ENCODE data around the gene TP73.

TP73 gene

GRCh38 chr1:3641816-3642215, 10.5 kb upstream of the TP73 start:
- TF ChIP-seq, protein P1, sequence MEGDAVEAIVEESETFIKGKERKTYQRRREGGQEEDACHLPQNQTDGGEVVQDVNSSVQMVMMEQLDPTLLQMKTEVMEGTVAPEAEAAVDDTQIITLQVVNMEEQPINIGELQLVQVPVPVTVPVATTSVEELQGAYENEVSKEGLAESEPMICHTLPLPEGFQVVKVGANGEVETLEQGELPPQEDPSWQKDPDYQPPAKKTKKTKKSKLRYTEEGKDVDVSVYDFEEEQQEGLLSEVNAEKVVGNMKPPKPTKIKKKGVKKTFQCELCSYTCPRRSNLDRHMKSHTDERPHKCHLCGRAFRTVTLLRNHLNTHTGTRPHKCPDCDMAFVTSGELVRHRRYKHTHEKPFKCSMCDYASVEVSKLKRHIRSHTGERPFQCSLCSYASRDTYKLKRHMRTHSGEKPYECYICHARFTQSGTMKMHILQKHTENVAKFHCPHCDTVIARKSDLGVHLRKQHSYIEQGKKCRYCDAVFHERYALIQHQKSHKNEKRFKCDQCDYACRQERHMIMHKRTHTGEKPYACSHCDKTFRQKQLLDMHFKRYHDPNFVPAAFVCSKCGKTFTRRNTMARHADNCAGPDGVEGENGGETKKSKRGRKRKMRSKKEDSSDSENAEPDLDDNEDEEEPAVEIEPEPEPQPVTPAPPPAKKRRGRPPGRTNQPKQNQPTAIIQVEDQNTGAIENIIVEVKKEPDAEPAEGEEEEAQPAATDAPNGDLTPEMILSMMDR (conservative IDR thresholded peaks at IDR 0.05; ENCODE audit: low read depth, low read length): no peak
- no peak for DNase-seq (ENCODE audit: low read depth)
- no peak overlapping the region for H3K4me3 ChIP-seq (ENCODE audit: low read depth, low read length)

DNA sequence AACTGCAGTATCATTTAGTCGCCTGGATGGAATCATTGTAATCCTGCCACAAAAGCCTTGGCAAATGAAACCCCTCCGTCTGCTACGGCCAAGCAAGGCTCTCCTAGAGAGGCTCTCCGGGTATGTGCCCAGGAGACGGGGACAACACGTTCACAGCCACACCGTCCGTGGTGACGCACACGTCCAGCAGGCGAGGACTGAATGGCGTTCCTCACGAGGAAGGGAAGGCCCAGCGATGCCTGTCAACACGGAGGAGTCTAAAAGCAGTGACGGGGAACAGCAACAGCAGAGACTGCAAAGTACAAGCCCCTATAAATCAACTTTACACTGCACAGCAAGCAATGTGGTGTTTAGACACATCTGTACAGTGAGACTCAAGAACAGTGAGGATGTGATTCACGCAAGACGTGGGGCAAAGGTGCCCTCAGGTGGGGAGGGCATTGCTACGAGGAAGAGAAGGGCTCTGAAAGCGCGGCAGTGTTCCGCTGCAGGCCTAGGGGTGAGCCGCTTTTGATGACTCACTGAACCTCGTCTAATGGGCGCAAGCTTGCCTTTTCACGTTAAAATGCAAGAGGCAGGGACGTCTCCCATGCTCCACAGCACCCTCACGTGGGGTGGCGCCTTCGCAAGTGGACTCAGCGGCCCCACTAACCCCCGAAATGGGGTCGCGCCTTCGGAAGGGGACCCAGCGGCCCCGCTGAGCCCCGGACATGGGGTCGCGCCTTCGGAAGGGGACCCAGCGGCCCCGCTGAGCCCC, 9.2 kb upstream of the TP73 start:
- H3K4me3 ChIP-seq (ENCODE audit: low read depth, low read length): no peak overlapping the region
- TF ChIP-seq, protein P1 (conservative IDR thresholded peaks at IDR 0.05; ENCODE audit: low read depth, low read length): no peak
- no peak for DNase-seq (ENCODE audit: low read depth)

DNA sequence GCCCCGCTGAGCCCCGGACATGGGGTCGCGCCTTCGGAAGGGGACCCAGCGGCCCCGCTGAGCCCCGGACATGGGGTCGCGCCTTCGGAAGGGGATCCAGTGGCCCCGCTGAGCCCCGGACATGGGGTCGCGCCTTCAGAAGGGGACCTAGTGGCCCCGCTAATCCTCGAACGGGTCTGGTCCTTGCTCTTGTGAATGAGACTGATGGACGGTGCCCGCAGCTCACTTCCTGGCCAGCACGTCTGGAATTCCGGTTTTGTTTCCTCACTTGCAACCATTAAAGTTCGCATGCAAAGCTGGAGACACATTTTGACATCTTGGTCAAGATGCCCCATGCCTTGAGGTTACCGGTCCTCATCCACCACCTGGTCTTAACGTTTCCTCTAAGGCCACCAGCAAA, 8.0 kb upstream of the TP73 start:
- TF ChIP-seq, protein P1 (conservative IDR thresholded peaks at IDR 0.05; ENCODE audit: low read depth, low read length): no peak
- no peak overlapping the region for H3K4me3 ChIP-seq (ENCODE audit: low read depth, low read length)
- DNase-seq (ENCODE audit: low read depth): no peak

GRCh38 chr1:3645247-3645646, 7.1 kb upstream of the TP73 start:
- TF ChIP-seq, protein P1 (conservative IDR thresholded peaks at IDR 0.05; ENCODE audit: low read depth, low read length): no peak
- DNase-seq (ENCODE audit: low read depth): no peak
- no peak overlapping the region for H3K4me3 ChIP-seq (ENCODE audit: low read depth, low read length)

DNA sequence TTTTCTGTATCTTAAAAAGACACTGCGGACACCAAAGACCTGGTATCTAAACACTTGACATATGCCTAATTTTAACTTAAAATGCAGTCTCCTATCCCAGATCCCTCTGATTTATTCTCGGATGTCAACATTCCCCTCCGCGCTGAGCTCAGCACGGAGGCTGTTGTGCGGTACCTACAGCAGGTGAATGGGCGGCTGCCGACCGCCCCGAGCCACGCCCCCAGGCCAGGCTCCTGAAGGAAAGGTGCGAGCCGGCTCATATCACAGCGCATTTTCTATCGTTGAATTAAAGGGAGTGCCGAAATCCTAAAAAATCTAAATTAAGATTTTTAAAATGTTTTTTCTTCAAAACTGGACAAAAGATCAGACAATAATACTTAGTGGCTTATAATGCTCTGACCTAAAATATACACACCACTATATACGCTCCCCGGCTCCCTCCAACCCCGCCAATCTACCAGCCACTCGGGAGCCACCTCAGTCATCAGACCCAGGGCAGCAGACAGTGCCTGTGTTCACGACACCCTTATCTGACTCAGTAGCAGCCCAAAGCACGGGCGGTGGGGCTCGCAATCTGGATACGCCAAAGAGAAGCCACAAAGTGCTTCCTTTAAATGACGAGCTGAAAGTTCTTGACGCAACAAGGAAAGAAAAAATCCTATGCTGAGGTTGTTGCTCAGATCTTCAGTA, 6.5 kb upstream of the TP73 start:
- no peak overlapping the region for H3K4me3 ChIP-seq (ENCODE audit: low read depth, low read length)
- DNase-seq (ENCODE audit: low read depth): no peak
- TF ChIP-seq, protein P1 (conservative IDR thresholded peaks at IDR 0.05; ENCODE audit: low read depth, low read length): no peak

DNA sequence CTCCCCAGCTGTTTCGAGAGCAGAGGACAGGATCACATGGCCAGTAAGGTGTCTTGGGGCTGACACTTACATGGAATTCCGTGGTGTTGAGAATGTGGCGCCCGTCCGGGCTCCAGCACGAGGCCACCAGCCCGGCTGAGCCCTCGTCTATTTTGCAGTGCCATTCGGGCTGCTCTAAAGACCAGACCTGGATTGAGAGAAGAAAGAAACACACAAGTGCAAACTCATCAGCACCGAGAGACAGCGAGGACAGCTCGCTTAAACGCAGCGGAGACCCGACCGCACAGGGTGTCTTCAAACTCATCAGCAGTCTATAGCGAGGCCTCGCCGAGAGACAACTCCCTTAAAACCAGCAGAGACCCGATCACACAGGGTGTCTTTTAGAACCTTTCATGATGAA, 5.7 kb upstream of the TP73 start:
- TF ChIP-seq, protein P1 (conservative IDR thresholded peaks at IDR 0.05; ENCODE audit: low read depth, low read length): no peak
- H3K4me3 ChIP-seq (ENCODE audit: low read depth, low read length): no peak overlapping the region
- DNase-seq (ENCODE audit: low read depth): no peak
